HL-60 (cell line): ENCODE data around the gene AKAP6.

Source experiments
- DNase-seq, 2 experiments: peaks; one replicate each; pipeline ENCODE4 v3.0.0-alpha.2; 2010 to 2020; ENCODE audit warnings: low read depth in 1 of 2, low spot score in 1 of 2
- H3K27ac ChIP-seq: fragments of 250-450 bp; sonication (Bioruptor Pico); replicated peaks from 2 replicates; pipeline ENCODE4 v1.5.1; 2020; ENCODE audit warnings: mild to moderate bottlenecking, moderate library complexity
- H3K27me3 ChIP-seq: fragments of 250-450 bp; sonication (Bioruptor Pico); 2 replicates; pipeline ENCODE4 v1.5.1; 2021; ENCODE audit warnings: mild to moderate bottlenecking, moderate library complexity; ENCODE audit not compliant: insufficient read depth, poor library complexity, severe bottlenecking
- H3K4me3 ChIP-seq: replicated peaks from 2 replicates; pipeline ENCODE4 v1.5.1; 2011; ENCODE audit warnings: mild to moderate bottlenecking, control low read depth, low read length; ENCODE audit not compliant: insufficient read depth
- CTCF ChIP-seq: IDR thresholded peaks from one replicate; pipeline ENCODE4 v1.5.1; 2011; ENCODE audit warnings: low read length, control low read depth, inconsistent platforms; ENCODE audit not compliant: insufficient read depth
- GABPA ChIP-seq: IDR thresholded peaks from 2 replicates; pipeline ENCODE4 v1.6.1; 2012; ENCODE audit warnings: low read depth
- POLR2AphosphoS5 ChIP-seq: IDR thresholded peaks from 2 replicates; pipeline ENCODE4 v1.6.1; 2012; ENCODE audit warnings: low read depth
- REST ChIP-seq: IDR thresholded peaks from 2 replicates; pipeline ENCODE4 v1.6.1; 2012; ENCODE audit warnings: low read depth; ENCODE audit not compliant: insufficient replicate concordance
- SPI1 ChIP-seq: IDR thresholded peaks from 2 replicates; pipeline ENCODE4 v1.6.1; 2012; ENCODE audit warnings: low read depth, mild to moderate bottlenecking, borderline replicate concordance

AKAP6 gene

GRCh38 chr14:32436993-32437392 is 107.9 kb downstream of the AKAP6 start:
- H3K4me3 ChIP-seq, result no peak overlapping the region
- DNase-seq, result no peak
- TF ChIP-seq SPI1, result no peak
- TF ChIP-seq REST, result no peak
- TF ChIP-seq POLR2AphosphoS5, result no peak
- TF ChIP-seq GABPA, result no peak
- TF ChIP-seq CTCF, result no peak
- H3K27me3 ChIP-seq, result no peaks in the 10 kb centered on the region
- no peak overlapping the region for H3K27ac ChIP-seq

- H3K4me3 ChIP-seq, result no peak overlapping the region
These were observed 109.4 kb downstream of the AKAP6 start for GRCh38 chr14:32438517-32438916.

More at GRCh38 chr14:32438517-32438916, 109.4 kb downstream of the AKAP6 start:
- no peak for DNase-seq
- Histone ChIP-seq H3K27ac (no peak overlapping the region), H3K27me3 (no peaks in the 10 kb centered on the region)
- TF ChIP-seq REST (no peak), SPI1 (no peak), POLR2AphosphoS5 (no peak), CTCF (no peak), GABPA (no peak)
